HUDEP-2 (cell line): ENCODE data around the gene NLGN4X.
A peak's percentile ranks its signal among the peaks of the same experiment; 100 is the strongest.

ENCODE experiments used
- DNase-seq, 76 experiments: peaks; one replicate each; lab custom pipeline; 2025; ENCODE audit not compliant: unreplicated experiment in 76 of 76; lab: John Stamatoyannopoulos, UW

Gene NLGN4X

DNA sequence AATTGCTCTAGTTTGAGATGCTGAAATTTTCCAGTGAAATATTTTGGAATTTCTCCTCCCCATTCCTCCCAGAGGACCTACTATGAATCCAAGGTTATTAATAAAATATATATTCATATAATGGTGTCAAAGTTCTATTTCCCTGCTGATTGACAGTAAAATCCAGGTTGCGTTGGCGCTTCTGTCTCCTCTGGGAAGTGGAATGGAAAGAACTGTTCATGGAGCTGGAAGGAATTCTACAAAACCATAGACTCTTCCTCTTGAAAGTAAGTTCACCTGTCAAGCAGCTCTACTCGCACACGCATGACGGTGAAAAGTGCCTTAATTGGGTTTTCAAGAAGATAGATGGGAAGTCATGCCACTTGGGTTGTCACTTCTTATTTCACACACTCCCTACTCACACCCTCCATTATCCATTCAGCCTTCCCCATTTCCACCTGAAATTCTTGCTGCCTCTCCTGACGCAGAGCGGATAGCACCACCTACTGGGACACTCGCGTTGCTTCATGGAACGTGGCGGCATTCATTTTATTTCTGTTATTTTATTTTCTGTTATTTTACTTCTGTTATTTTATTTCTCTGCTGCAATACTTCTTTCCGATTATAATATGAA is 351.6 kb downstream of the NLGN4X start:
- peak in 2 of 76 experiments; percentile 0 for DNase-seq

DNA sequence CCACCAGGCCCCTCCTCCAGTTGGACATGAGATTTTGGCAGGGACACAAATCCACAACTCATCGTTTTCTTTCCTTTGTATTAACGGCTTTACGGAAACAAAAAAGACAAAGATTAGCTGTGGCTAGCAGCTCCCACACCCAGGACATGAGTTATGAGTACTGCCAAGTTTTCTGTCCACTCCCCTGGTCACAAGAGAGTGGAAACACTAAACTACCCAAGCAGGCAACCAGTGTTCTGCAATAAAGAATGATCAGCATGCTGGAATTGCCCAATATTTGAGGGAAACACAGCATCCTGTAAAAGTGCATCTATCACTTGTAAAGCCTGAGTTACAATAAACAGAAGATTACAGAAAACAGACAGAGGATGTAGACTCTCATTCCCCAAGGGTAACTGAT is 358.4 kb downstream of the NLGN4X start:
- no peak for DNase-seq

DNA sequence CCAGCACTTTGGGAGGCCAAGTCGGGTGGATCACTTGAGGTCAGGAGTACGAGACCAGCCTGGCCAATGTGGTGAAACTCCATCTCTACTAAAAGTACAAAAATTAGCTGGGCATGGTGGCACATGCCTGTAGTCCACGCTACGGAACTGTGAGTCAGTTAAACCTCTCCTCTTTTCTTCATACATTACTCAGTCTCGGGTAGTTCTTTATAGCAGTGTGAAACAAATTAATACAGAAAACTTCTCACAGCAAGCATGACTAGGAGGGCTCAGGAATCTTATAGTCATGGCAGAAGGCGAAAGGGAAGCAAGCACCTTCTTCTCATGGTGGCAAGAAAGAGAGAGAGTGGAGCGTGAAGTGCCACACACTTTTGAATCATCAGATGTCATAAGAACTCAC is 358.9 kb downstream of the NLGN4X start:
- DNase-seq: no peak

DNA sequence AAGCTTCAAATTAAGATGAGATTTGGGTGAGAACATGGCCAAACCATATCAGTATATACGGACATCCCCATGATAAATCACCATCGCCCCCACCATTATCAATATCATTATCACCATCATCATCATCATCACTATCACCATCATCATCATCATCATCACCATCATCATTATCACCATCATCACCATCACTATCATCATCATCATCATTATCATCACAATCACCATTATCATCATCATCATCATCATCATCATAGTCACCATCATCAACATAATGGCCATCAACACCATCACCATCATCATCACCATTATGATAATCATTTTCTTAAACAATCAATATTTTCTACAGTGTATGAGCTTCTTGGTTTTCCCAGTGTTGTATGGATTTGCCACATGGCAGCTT is 360.9 kb downstream of the NLGN4X start:
- DNase-seq: no peak

DNA sequence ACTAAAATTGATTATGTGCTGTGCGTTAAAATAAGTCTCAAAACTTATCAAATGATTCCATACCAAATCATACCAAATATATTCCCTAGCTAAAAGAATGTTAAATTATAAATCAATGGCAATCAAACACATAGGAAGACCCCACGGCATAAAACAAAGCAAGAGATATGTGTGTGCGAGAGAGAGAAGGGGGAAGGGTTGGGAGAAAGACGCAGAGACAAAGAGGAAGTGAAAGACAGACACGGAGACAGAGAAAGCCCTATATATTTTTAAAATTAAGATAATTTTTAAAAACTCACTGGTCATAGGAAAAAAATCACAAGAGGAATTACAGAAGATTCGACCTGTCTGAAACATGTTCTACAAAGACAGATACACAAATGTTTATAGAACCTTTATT is 371.4 kb downstream of the NLGN4X start:
- DNase-seq: no peak

DNA sequence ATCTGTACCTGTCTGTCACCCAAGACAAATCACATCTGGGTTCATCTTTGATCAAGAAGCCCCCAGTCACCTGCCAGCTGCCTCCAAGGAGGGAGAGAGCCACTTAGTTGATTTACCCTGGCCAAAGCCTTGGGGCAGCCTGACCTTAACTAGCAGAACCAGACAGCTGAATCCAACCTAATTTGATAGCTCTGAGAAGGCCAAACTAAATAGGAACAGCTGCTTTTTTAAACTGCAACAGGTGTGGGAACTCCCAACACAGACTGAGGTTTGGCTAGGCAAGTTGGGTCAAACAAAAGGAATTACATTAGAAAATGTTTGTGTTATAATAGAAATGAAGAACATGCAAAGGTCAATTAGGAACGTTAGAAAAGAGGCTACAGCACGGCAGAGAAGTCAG is 375.7 kb downstream of the NLGN4X start:
- DNase-seq: no peak

DNA sequence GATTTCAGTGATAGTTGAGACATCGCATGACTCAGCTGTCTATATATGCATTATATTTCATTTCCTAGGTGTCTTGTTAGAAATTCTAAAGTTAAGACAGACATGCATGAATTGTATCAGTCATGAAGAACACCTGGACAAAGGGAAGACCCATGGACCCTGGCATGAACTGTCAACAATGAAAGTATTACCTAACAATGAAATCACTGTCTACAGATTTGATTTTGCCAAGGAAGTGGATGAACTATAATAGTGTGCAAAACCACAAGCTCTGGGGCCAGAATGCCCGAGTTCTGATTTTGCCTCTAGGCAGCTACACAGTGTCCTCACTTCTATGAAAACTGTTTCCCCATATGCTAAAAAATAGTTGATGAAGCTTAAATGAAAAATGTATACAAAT is 386.1 kb downstream of the NLGN4X start:
- DNase-seq: no peak
